Stimulated activated CD8-positive, alpha-beta memory T cell treated with anti-CD3 and anti-CD28 coated beads, Interleukin-15, amount 100 ng/mL, for 1 hour (primary cell): ENCODE data around the gene EIF5B.
A peak's percentile ranks its signal among the peaks of the same experiment; 100 is the strongest.
"Not testable (repeated sequence)": the region's sequence is repeated elsewhere in the genome, so short reads cannot be mapped to it uniquely, and the experiment has no call there.

Source experiments
- DNase-seq: peaks from one replicate; pipeline ENCODE4 v3.0.0-alpha.2; 2020; ENCODE audit warnings: low read depth

The EIF5B gene

DNA sequence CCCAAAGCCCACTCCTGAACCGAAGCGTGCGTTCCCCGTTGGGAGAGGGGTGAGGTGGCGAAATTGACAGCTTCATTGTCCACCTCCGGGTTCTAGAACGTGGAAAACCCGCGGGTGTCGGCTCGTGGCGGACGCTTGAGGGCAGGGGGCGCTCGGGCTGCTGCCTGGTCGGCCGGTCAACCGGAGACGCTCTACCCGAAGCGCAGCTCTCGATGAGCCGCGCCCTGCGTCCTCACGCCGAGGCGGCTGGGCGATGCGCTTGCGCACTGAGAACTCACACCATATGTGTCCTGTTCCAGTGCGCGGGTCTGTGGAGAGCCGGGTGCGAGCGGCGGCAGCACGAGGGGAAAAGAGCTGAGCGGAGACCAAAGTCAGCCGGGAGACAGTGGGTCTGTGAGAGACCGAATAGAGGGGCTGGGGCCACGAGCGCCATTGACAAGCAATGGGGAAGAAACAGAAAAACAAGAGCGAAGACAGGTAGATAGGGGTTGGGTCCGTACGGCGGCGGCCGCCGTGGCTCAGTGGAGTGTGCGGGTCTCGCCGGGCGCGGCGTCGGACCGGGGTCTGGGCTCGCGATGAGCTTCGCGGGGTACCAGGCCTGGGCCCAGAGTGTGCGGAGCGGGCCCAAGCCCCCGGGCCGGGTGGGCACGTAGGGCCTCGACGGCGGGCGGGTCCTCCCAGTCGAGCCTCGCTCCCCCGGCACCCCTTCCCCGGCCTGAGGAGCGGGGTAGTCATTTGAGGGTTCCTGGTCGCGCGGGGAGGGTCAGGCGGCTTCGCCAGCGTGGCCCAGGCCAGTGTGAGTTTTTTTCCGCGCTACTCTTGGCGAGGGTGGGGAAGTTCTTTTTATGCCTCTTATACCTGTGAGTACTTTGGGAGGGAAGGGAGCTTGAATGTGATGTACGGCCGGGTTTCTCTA is at the start of gene EIF5B:
Gene EIF5B, plus strand, starts transcription at position 277 of the 916 bp plus-strand sequence. Its CDS starts 166 bp downstream, at position 443.
- DNase-seq = peak; percentile 79

GRCh38 chr2:99297994-99298393 is 39.2 kb upstream of the EIF5B start:
- DNase-seq = no peak

GRCh38 chr2:99299580-99299979 is 37.6 kb upstream of the EIF5B start:
- DNase-seq = no peak

DNA sequence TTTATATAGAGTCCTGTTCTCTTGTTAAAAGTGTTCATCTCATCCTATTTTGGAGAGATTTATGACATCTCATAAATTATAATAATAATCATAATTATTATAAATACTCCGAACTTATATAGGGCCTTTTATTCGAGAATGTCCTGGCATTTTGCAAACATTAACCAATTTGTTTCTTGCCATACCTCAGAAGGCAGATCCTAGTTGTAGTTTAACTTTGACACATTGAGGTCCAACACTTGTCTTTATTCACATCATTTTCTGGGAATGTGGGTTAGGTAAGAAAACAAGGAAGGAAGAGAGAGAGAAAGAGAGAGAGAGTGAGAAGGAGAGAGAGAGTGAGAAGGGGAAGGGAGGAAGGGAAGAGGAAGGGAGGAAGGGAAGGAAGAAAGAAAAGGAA is 36.1 kb upstream of the EIF5B start, which contains the start of gene LYG1:
Gene LYG1, minus strand, starts transcription at position 101 of the 400 bp plus-strand sequence. CDS start 5,527 bp downstream, outside the sequence.
- not testable (repeated sequence) for DNase-seq

DNA sequence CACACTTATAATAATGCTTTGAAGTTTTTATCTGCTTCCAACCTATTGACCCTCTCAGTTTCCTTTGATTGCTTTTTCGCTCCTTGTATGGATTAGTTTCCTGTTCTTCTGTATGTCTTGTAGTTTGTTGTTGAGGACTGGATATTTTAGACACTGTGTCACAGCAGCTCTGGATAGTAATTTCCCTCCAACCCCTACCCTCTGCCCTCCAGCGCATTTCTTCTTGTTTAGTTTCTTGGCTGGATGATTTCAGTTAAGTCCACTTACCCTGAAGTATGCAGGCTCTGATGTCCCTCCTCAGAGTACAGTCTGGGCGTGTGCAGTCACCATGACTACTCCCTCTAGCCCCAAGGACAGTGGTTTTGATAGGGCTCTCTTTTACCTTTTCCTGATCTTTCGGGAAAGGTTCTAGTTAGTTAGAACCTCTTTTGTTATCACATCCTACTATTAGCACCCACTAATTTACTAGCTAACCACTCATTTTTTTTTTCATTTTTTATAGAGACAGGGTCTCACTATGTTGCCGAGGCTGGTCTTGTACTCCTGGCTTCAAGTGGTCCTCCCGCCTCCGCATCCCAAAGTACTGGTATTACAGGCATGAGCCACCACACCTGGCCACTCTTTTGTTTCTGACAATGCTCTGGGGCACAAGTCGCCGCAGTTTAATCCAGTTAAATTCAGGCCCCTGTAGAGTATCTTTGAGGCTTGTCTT is 19.9 kb upstream of the EIF5B start:
- no peak for DNase-seq

GRCh38 chr2:99317873-99318200 is 19.4 kb upstream of the EIF5B start:
- DNase-seq = not testable (repeated sequence)

GRCh38 chr2:99325384-99325783 is 11.8 kb upstream of the EIF5B start:
- DNase-seq = no peak

GRCh38 chr2:99335911-99336803 is 1.0 kb upstream of the EIF5B start, which contains the start of gene TXNDC9:
TXNDC9 (minus strand) TSS chr2:99336333; CDS start chr2:99333210, 3,123 bp downstream.
- peak; percentile 92 for DNase-seq

DNA sequence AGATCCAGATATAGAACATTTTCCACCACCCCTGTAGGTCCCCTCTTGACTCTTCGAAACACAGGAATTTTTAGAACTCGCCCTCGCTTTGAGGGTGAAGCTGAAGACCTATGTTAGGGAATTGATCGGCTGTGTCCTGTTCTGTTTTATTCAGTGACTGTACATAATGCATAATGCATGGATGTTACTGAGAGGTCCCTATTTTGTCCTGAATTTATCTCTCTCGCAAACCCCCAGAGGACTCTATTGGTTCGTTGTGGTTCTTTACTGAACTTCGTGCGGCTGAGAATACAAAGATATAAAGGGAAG is 431 bp upstream of the EIF5B start:
- DNase-seq = no peak

GRCh38 chr2:99338029-99338585 is 918 bp downstream of the EIF5B start:
- DNase-seq = no peak

DNA sequence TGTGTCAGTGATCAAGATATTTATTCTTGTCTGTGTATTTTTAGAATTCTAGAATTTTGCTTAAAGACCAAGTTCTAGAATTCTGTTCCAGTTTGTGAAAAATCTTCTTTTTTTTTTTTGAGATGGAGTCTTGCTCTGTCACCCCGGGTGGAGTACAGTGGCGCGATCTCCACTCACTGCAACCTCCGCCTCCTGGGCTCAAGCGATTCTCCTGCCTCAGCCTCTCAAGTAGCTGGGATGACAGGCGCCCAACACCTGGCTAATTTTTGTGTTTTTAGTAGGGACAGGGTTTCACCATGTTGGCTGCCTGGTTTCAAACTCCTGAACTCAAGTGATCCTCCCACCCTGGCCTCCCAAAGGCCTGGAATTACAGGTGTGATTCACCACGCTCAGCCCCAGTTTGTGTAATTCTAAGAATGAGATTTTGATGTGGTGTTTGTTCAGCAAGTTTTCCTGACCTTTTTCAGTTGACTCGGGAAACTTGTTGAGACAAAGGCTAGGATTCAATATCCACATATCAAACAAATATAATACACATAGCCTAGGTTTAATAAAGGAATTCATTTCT is 3.6 kb downstream of the EIF5B start:
- no peak for DNase-seq

GRCh38 chr2:99342536-99342935 is 5.3 kb downstream of the EIF5B start:
- no peak for DNase-seq

DNA sequence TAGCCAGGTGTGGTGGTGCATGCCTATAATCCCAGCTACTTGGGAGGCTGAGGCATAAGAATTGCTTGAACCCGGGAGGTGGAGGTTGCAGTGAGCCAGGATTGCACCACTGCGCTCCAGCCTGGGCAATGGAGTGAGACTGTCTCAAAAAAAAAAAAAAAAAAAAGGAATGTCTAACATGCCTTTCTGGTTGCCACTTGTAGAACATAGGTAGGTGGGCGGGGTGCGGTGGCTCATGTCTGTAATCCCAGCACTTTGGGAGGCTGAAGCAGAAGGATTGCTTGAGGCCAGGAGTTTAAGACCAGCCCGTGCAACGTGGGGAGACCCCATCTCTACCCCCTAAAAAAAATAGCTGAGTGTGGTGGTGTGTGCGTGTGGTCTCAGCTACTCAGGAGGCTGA is 8.3 kb downstream of the EIF5B start:
- DNase-seq = not testable (repeated sequence)

- DNase-seq = no peak
Observed at GRCh38 chr2:99346218-99346617, 9.0 kb downstream of the EIF5B start.

DNA sequence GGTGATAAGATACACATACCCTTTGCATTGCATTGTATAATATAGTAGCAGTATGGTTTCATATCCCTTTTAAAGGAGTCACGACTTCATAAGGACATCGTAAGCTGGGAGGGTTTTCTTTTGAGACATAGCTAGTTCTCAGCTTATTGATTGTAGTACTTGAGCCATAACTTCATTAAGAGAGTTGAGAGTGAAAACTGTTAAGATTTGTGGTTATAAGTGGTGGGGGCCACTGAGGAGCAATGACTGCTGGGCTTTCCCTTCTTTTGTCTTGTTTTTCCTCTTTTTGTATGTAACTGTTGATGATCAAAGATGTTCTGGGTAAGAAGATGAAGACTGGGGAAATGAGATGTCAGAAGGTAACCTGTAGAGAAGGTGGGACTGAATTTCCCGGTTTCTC is 11.0 kb downstream of the EIF5B start:
- no peak for DNase-seq

DNA sequence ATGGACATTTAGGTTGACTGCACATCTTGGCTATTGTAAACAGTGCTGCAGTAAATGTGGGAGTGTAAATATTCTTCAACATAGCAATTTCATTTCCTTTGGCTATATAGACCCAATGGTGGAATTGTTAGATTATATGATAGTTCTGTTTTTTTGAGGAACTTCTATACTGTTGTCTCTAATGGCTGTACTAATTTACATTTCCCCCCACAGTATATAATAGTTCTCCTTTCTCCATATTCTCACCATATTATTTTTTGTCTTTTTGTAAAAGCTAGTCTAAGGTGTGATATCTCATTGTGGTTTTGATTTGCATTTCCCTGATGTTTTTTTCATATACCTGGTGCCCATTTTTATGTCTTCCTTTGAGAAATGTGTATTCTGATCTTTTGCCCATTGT is 13.0 kb downstream of the EIF5B start:
- DNase-seq = no peak

- DNase-seq = no peak
Observed at GRCh38 chr2:99354070-99354469, 16.9 kb downstream of the EIF5B start.

DNA sequence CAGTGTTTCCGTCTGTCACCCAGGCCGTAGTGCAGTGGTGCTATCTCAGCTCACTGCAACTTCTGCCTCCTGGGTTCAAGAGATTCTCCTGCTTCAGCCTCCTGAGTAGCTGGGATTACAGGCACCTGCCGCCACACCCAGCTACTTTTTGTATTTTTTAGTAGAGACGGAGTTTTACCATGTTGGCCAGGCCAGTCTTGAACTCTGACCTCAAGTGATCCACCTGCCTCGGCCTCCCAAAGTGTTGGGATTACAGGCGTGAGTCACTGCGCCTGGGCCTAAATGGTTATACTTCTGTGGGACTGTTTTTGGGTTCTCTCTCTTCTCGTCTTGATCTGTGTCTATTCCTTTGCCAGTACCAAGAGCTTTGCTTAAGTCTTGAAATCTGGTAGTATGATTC is 17.6 kb downstream of the EIF5B start:
- DNase-seq = not testable (repeated sequence)

DNA sequence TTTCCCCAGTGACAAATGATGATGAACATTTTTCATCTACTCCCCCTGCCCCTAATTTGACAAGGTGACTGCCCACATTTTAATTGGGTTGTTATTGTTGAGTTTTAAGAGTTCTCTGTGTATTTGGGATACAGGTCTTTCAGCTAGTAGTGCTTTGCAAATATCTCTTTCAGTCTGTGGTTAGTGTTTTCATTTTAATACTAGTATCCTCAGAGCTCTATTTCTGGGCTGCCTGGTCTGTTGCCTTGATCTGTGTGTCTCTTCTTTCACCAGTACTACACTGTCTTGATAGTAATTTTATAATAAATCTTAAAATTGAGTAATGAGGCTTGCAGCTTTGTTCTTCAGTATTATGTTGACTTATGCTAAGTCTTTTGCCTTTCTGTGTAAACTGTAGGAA is 19.7 kb downstream of the EIF5B start:
- DNase-seq = no peak

DNA sequence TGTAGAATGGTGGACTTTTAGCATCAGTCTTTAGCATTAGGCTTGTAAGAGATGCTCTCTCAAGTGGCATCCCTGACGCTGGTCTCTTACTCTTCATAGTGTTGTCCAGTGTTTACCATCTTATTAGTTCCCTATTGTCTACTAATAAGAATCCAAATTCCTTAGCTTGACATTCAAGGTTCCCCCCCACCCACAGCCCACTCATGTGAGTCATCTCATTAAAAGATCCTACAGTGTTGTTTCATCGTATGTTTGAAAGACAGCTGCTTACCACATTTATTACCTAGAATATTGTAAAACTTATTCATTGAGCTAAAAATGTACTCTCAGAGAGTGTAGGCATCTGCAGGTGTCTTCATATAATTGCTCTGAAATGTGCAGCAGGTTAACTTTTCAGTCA is 28.5 kb downstream of the EIF5B start:
- no peak for DNase-seq

DNA sequence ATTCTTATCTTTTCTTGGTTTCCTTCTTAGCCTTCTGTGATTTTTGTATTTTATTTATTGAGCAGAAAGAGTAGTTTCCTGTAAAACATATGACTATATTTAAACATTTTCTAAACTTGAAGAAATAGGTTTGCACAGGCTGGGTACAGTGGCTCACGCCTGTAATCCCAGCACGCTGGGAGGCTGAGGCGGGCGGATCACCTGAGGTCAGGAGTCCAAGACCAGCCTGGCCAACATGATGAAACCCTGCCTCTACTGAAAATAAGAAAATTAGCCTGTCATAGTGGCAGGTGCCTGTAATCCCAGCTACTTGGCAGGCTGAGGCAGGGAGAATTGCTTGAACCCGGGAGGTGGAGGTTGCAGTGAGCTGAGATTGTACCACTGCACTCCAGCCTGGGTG is 31.7 kb downstream of the EIF5B start:
- not testable (repeated sequence) for DNase-seq

DNA sequence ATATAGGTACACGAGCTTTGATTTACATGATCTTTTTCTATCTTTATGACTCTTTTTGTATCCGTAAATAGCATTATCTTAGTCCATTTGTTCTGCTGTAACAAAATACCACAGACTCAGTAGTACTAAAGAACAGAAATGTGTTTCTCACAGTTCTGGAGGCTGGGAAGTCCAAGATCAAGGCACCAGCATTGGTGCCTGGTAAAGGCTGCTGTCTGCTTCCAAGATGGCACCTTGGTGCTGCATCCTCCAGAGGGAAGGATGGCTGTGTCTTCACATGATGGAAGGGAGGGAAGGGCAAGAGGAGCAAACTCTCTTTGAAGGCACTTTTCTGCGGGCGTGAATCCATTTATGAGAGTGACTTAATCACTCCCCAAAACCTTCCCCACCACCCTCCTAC is 36.0 kb downstream of the EIF5B start:
- no peak for DNase-seq
